G401.6 (cell line): ENCODE results near the gene ANKRD29.
"Not testable (repeated sequence)": the region's sequence is repeated elsewhere in the genome, so short reads cannot be mapped to it uniquely, and the experiment has no call there.

Experiments
- FAIRE-seq: peaks from 2 replicates; lab custom pipeline; 2012; peaks lifted over from hg19 to GRCh38; lab: Jason Lieb, UNC

Gene ANKRD29

GRCh38 chr18:23645568-23646175 is 17.0 kb downstream of the ANKRD29 start:
- no peak for FAIRE-seq

- FAIRE-seq: no peak
Observed at GRCh38 chr18:23643815-23644490, 18.8 kb downstream of the ANKRD29 start.

- FAIRE-seq: no peak
Observed at GRCh38 chr18:23641937-23642666, 20.6 kb downstream of the ANKRD29 start.

- no peak for FAIRE-seq
Observed at GRCh38 chr18:23641143-23641720, 21.5 kb downstream of the ANKRD29 start.

GRCh38 chr18:23640052-23640451 is 22.7 kb downstream of the ANKRD29 start:
- FAIRE-seq: no peak

- FAIRE-seq: not testable (repeated sequence)
Observed at GRCh38 chr18:23636433-23636832, 26.3 kb downstream of the ANKRD29 start.

- FAIRE-seq: no peak
Observed at GRCh38 chr18:23636071-23636399, 26.7 kb downstream of the ANKRD29 start.

- FAIRE-seq: no peak
Observed at GRCh38 chr18:23635283-23636070, 27.2 kb downstream of the ANKRD29 start.

GRCh38 chr18:23634692-23635091 is 28.0 kb downstream of the ANKRD29 start:
- no peak for FAIRE-seq

- FAIRE-seq: no peak
Observed at GRCh38 chr18:23632615-23633014, 30.1 kb downstream of the ANKRD29 start.

GRCh38 chr18:23631746-23632145 is 31.0 kb downstream of the ANKRD29 start:
- FAIRE-seq: no peak

GRCh38 chr18:23631312-23631711 is 31.4 kb downstream of the ANKRD29 start:
- FAIRE-seq: no peak

- FAIRE-seq: no peak
Observed at GRCh38 chr18:23629444-23629946, 33.2 kb downstream of the ANKRD29 start.

GRCh38 chr18:23627970-23628369 is 34.7 kb downstream of the ANKRD29 start:
- no peak for FAIRE-seq

GRCh38 chr18:23627321-23627720 is 35.4 kb downstream of the ANKRD29 start:
- FAIRE-seq: no peak

GRCh38 chr18:23626451-23627279 is 36.0 kb downstream of the ANKRD29 start:
- FAIRE-seq: no peak

GRCh38 chr18:23623040-23623439 is 39.7 kb downstream of the ANKRD29 start:
- FAIRE-seq: no peak

- no peak for FAIRE-seq
Observed at GRCh38 chr18:23619388-23619881, 43.3 kb downstream of the ANKRD29 start.

GRCh38 chr18:23618862-23619387 is 43.8 kb downstream of the ANKRD29 start:
- FAIRE-seq: no peak

GRCh38 chr18:23617412-23618014 is 45.2 kb downstream of the ANKRD29 start:
- FAIRE-seq: no peak
